Measurements from ENCODE around the gene BAHCC1. TPM values are rescaled to one million over a fixed set of nuclear protein-coding genes. Genes with fewer than 3 reads are reported as not detected.

Gene BAHCC1
- total RNA-seq, 1 experiment from 2014 or later: 3.1 TPM

DNA sequence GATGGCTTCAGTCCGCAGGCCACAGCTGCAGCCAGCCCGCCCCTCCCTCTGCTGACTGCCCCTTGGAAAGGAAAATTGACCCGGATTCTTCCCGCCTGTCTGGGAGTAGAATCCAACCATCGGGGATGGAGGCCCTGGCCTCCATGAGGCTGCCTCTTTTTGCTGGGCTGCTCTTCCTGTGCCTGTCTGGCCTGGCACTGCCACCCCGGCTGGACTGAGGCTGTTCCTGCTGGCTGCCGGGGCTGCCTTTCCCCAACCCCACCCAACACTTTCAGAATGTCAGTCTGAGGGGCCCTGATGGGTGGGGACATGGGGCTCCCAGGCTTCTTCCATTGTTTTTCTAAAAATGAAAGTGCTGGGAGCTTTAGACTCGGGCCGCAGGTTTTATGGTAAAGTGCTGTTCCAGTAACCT, 7.3 kb downstream of the BAHCC1 start:
- H3K9me3 Mint-ChIP-seq: peaks cover 0 to 3% of the 10 kb centered on the region in 2 experiments; a peak in 1 of 5 replicates
- H2AK5ac ChIP-seq (ENCODE audit: insufficient read length, low read length): no peak overlapping the region
- H3K4me1 ChIP-seq (ENCODE audit: insufficient read depth, low read length): no peaks in the 10 kb centered on the region; the same call in 1 of the 2 replicates
- no peaks in the 10 kb centered on the region for H3K9me3 ChIP-seq (ENCODE audit: control insufficient read depth, low read depth, low read length)
- no peak for DNase-seq
- no peak overlapping the region for H2BK120ac ChIP-seq (ENCODE audit: low read depth, low read length, poor library complexity, severe bottlenecking)
- peak overlapping the region in 1 of 2 experiments; percentile 12; a peak in 1 of 5 replicates for H3K4me3 Mint-ChIP-seq
- H3K79me1 ChIP-seq (ENCODE audit: insufficient read depth, low read depth, low read length, poor library complexity, severe bottlenecking): no peaks in the 10 kb centered on the region
- no peaks in the 10 kb centered on the region for H3K79me2 ChIP-seq (ENCODE audit: insufficient read depth, low read length)
- no peak overlapping the region for H2AFZ ChIP-seq (ENCODE audit: low read length)
- H2BK20ac ChIP-seq (ENCODE audit: low read depth, low read length, poor library complexity, severe bottlenecking): no peak overlapping the region
- peaks cover 3% of the 10 kb centered on the region for H4K20me1 ChIP-seq (ENCODE audit: control insufficient read depth, insufficient read depth, insufficient read length)
- H2BK15ac ChIP-seq (ENCODE audit: low read depth, low read length): no peak overlapping the region
- H3K4me1 Mint-ChIP-seq: peaks cover 40 to 63% of the 10 kb centered on the region in 2 experiments
- peaks cover 21% of the 10 kb centered on the region for H3K23me2 ChIP-seq (ENCODE audit: insufficient read length, low read depth, low read length, poor library complexity, severe bottlenecking)
- TF ChIP-seq, protein P1, sequence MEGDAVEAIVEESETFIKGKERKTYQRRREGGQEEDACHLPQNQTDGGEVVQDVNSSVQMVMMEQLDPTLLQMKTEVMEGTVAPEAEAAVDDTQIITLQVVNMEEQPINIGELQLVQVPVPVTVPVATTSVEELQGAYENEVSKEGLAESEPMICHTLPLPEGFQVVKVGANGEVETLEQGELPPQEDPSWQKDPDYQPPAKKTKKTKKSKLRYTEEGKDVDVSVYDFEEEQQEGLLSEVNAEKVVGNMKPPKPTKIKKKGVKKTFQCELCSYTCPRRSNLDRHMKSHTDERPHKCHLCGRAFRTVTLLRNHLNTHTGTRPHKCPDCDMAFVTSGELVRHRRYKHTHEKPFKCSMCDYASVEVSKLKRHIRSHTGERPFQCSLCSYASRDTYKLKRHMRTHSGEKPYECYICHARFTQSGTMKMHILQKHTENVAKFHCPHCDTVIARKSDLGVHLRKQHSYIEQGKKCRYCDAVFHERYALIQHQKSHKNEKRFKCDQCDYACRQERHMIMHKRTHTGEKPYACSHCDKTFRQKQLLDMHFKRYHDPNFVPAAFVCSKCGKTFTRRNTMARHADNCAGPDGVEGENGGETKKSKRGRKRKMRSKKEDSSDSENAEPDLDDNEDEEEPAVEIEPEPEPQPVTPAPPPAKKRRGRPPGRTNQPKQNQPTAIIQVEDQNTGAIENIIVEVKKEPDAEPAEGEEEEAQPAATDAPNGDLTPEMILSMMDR (conservative IDR thresholded peaks at IDR 0.05): no peak
- H4K91ac ChIP-seq (ENCODE audit: insufficient read length, low read depth, low read length): no peak overlapping the region
- H3K18ac ChIP-seq (ENCODE audit: insufficient read length, low read depth, low read length): no peak overlapping the region
- no CpG with 5 or more reads among the region's 9 CpGs for WGBS (ENCODE audit: extremely low coverage, insufficient read length, low lambda C conversion rate)
- no peak overlapping the region for H4K5ac ChIP-seq (ENCODE audit: insufficient read length, low read depth, low read length)
- peaks cover 29% of the 10 kb centered on the region; the same call in 1 of the 2 replicates for H3K27me3 ChIP-seq (ENCODE audit: insufficient read depth, low read length)
- H3K9ac ChIP-seq (ENCODE audit: extremely low read depth, insufficient read length, low read length): no peak overlapping the region
- H3K56ac ChIP-seq (ENCODE audit: insufficient read length, low read depth, low read length): no peak overlapping the region
- no peak overlapping the region for H2BK5ac ChIP-seq (ENCODE audit: insufficient read length, low read length)
- peaks cover 80% of the 10 kb centered on the region for H3K27me3 Mint-ChIP-seq (ENCODE audit: low read depth)
- H3T11ph ChIP-seq (ENCODE audit: low read length): no peak overlapping the region
- no peak overlapping the region for H2BK12ac ChIP-seq (ENCODE audit: insufficient read length, low read depth, low read length)
- no peak overlapping the region for H4K8ac ChIP-seq (replicated peaks; ENCODE audit: insufficient read length, low read depth, low read length)
- H3K27ac ChIP-seq (ENCODE audit: insufficient read length, low read depth, low read length): no peak overlapping the region
- no peak overlapping the region for H3K23ac ChIP-seq (ENCODE audit: insufficient read length, low read depth, low read length)
- H3K36me3 Mint-ChIP-seq (ENCODE audit: insufficient read depth in 1 of 3, low read depth in 3 of 3): peaks cover 0 to 2% (median 0%) of the 10 kb centered on the region in 3 experiments; a peak in 1 of 7 replicates
- H3K4ac ChIP-seq (ENCODE audit: low read depth, low read length): no peak overlapping the region
- no peak overlapping the region for H3K4me2 ChIP-seq (ENCODE audit: insufficient read depth, insufficient read length, low read length)
- H3K27ac Mint-ChIP-seq: no peak overlapping the region; a peak in 1 of 7 replicates
- no peak overlapping the region for H3K14ac ChIP-seq (ENCODE audit: insufficient read depth, low read length)
